GM21737 (cell line): Measurements from ENCODE around the gene RRP9.
"Not testable (repeated sequence)": the region's sequence is repeated elsewhere in the genome, so short reads cannot be mapped to it uniquely, and the experiment has no call there.

ENCODE experiments used
- ATAC-seq: cut with Tn5 transposase; IDR thresholded peaks from one replicate; pipeline ENCODE4 v1.9.1; 2021; ENCODE audit warnings: mild to moderate bottlenecking, moderate library complexity; ENCODE audit not compliant: unreplicated experiment

The RRP9 gene

GRCh38 chr3:51916418-51916817 lies 25.3 kb downstream of the RRP9 start:
- ATAC-seq, result no peak

- no peak for ATAC-seq
Observed at GRCh38 chr3:51908026-51908425, 33.7 kb downstream of the RRP9 start.

- ATAC-seq, result no peak
Observed at GRCh38 chr3:51904034-51904823, 37.5 kb downstream of the RRP9 start.

- not testable (repeated sequence) for ATAC-seq
Observed at GRCh38 chr3:51902361-51902760, 39.3 kb downstream of the RRP9 start.

- ATAC-seq, result not testable (repeated sequence)
Observed at GRCh38 chr3:51900043-51900442, 41.7 kb downstream of the RRP9 start.

GRCh38 chr3:51897391-51897790 lies 44.3 kb downstream of the RRP9 start:
- ATAC-seq, result no peak

- no peak for ATAC-seq
Observed at GRCh38 chr3:51896607-51897305, 44.9 kb downstream of the RRP9 start.

GRCh38 chr3:51894939-51895338 lies 46.8 kb downstream of the RRP9 start:
- no peak for ATAC-seq

GRCh38 chr3:51894391-51894790 lies 47.3 kb downstream of the RRP9 start:
- ATAC-seq, result no peak

- ATAC-seq, result no peak
Observed at GRCh38 chr3:51891242-51892039, 50.3 kb downstream of the RRP9 start.

GRCh38 chr3:51888463-51889105 lies 53.1 kb downstream of the RRP9 start:
- ATAC-seq, result no peak

- no peak for ATAC-seq
Observed at GRCh38 chr3:51887620-51888019, 54.1 kb downstream of the RRP9 start.

- no peak for ATAC-seq
Observed at GRCh38 chr3:51886447-51886846, 55.3 kb downstream of the RRP9 start.
